ENCODE data around the gene GNA14.

- TF ChIP-seq GATA2 (IDR thresholded peaks at IDR 0.05; ENCODE audit: low read depth, low read length) (no peak), GATA3 (IDR thresholded peaks at IDR 0.05; ENCODE audit: low read depth, low read length) (no peak)
Measured at GRCh38 chr9:77453825-77454647, 194.1 kb downstream of the GNA14 start.

All from SH-SY5Y (cell line).